Adrenal gland (tissue), 5 donors: ENCODE results near the gene ITPR3.

Experiments
- CTCF ChIP-seq, 6 experiments: fragments of 450-650 bp in 4 of 6; fragments of 200-600 bp in 2 of 6; sonication (generic) in 1 of 6; IDR thresholded peaks; 1 replicate in 5 of 6; 2 replicates in 1 of 6; pipeline versions ENCODE4 v1.5.1 to v1.8.0; 2016 to 2021; ENCODE audit warnings: antibody characterized with exemption in 6 of 6, mild to moderate bottlenecking in 2 of 6, moderate library complexity in 1 of 6
- POLR2A ChIP-seq, 2 donors: fragments of 450-650 bp; IDR thresholded peaks; one replicate each; pipeline ENCODE4 v1.6.1; 2017; ENCODE audit warnings: antibody characterized with exemption in 2 of 2, mild to moderate bottlenecking in 2 of 2, moderate library complexity in 1 of 2
- donor health status: DM: no; HTN: no; CAD: no.

DNA sequence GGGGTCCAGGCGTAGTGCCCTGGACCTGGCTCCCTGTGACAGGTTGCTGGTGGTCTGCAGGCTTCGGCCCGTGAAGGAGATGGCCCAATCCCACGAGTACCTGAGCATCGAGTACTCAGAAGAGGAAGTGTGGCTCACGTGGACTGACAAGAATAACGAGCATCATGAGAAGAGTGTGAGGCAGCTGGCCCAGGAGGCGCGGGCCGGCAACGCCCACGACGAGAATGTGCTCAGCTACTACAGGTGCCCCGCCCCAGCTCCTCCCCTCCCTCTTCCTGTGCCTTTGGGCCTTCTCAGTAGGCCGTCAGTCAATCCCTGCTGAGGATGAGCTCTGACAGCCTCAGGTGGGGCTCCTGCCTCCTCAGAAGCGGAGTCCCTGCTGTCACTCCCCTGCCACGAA is 47.8 kb downstream of the ITPR3 start:
- no peak for TF ChIP-seq CTCF (IDR thresholded peaks at IDR 0.05)
- TF ChIP-seq POLR2A (IDR thresholded peaks at IDR 0.05): no peak
